Mesenchymal stem cell (in vitro differentiated cells and primary cell): ENCODE data around the gene GHR.

ENCODE experiments used
- DNase-seq: peaks from one replicate; pipeline ENCODE4 v3.0.0-alpha.2; 2013
- H2AFZ ChIP-seq: one replicate; pipeline ENCODE4 v1.6.1; 2013; ENCODE audit warnings: low read depth, mild to moderate bottlenecking, control low read depth, inconsistent platforms, low read length, moderate library complexity
- H2AK5ac ChIP-seq: 2 replicates; pipeline ENCODE4 v1.6.1; 2013; ENCODE audit warnings: low read length, moderate library complexity, mild to moderate bottlenecking, inconsistent platforms; ENCODE audit not compliant: severe bottlenecking
- H2BK120ac ChIP-seq: one replicate; pipeline ENCODE4 v1.6.1; 2013; ENCODE audit warnings: low read depth, mild to moderate bottlenecking, inconsistent platforms, low read length, moderate library complexity
- H2BK12ac ChIP-seq, 2 experiments: one replicate each; pipeline ENCODE4 v1.6.1; 2013; ENCODE audit warnings: inconsistent platforms in 2 of 2, low read length in 2 of 2, mild to moderate bottlenecking in 2 of 2, moderate library complexity in 2 of 2, control low read depth in 1 of 2
- H2BK15ac ChIP-seq: one replicate; pipeline ENCODE4 v1.6.1; 2013; ENCODE audit warnings: mild to moderate bottlenecking, low read depth, inconsistent platforms; ENCODE audit not compliant: poor library complexity, severe bottlenecking
- H2BK5ac ChIP-seq: 2 replicates; pipeline ENCODE4 v1.6.1; 2013; ENCODE audit warnings: low read depth, mild to moderate bottlenecking, low read length, control low read depth, inconsistent platforms; ENCODE audit not compliant: poor library complexity, severe bottlenecking
- H3K14ac ChIP-seq, 2 experiments: one replicate each; pipeline ENCODE4 v1.6.1; 2013; ENCODE audit warnings: inconsistent platforms in 2 of 2, low read length in 2 of 2, control low read depth in 1 of 2, mild to moderate bottlenecking in 1 of 2, moderate library complexity in 1 of 2
- H3K18ac ChIP-seq, 2 experiments: one replicate each; pipeline ENCODE4 v1.6.1; 2013; ENCODE audit warnings: inconsistent platforms in 2 of 2, low read length in 2 of 2, control low read depth in 1 of 2, low read depth in 1 of 2, mild to moderate bottlenecking in 1 of 2
- H3K23ac ChIP-seq, 2 experiments: one replicate each; pipeline ENCODE4 v1.6.1; 2013; ENCODE audit warnings: inconsistent platforms in 2 of 2, low read length in 2 of 2, mild to moderate bottlenecking in 2 of 2, moderate library complexity in 2 of 2, control low read depth in 1 of 2
- H3K27ac ChIP-seq: 2 replicates; pipeline ENCODE4 v1.5.1; 2013; ENCODE audit warnings: mild to moderate bottlenecking, moderate library complexity, low read length, control low read depth, inconsistent platforms; ENCODE audit not compliant: poor library complexity, severe bottlenecking
- H3K27me3 ChIP-seq, 2 experiments: 2 replicates each; pipeline versions ENCODE4 v1.6.1 to v1.7.0; 2013; ENCODE audit warnings: low read length in 2 of 2, mild to moderate bottlenecking in 2 of 2, moderate library complexity in 2 of 2, control low read depth in 1 of 2, inconsistent platforms in 1 of 2; ENCODE audit not compliant: control insufficient read depth in 1 of 2, insufficient read depth in 1 of 2
- H3K36me3 ChIP-seq, 2 experiments: 2 replicates each; pipeline versions ENCODE4 v1.6.1 to v1.7.0; 2013; ENCODE audit warnings: low read length in 2 of 2, control low read depth in 1 of 2, inconsistent platforms in 1 of 2, low read depth in 1 of 2, mild to moderate bottlenecking in 1 of 2; ENCODE audit not compliant: insufficient read depth in 2 of 2, control insufficient read depth in 1 of 2
- H3K4ac ChIP-seq, 2 experiments: one replicate each; pipeline ENCODE4 v1.6.1; 2013; ENCODE audit warnings: inconsistent platforms in 2 of 2, low read length in 2 of 2, mild to moderate bottlenecking in 2 of 2, moderate library complexity in 2 of 2, control low read depth in 1 of 2, low read depth in 1 of 2
- H3K4me1 ChIP-seq: 2 replicates; pipeline ENCODE4 v1.6.1; 2013; ENCODE audit warnings: low read depth, low read length, control low read depth; ENCODE audit not compliant: control insufficient read depth, insufficient read depth
- H3K4me2 ChIP-seq: 2 replicates; pipeline ENCODE4 v1.6.1; 2013; ENCODE audit warnings: low read length, mild to moderate bottlenecking, inconsistent platforms; ENCODE audit not compliant: poor library complexity, severe bottlenecking
- H3K4me3 ChIP-seq, 2 experiments: 2 replicates each; pipeline versions ENCODE4 v1.5.1 to v1.7.0; 2013; ENCODE audit warnings: low read length in 2 of 2, mild to moderate bottlenecking in 2 of 2, control low read depth in 1 of 2, low read depth in 1 of 2; ENCODE audit not compliant: insufficient read depth in 1 of 2
- H3K79me1 ChIP-seq: replicated peaks from 2 replicates; pipeline ENCODE4 v1.6.1; 2013; ENCODE audit warnings: mild to moderate bottlenecking, control low read depth, low read length, inconsistent platforms; ENCODE audit not compliant: poor library complexity, severe bottlenecking
- H3K9ac ChIP-seq: 2 replicates; pipeline ENCODE4 v1.7.0; 2013; ENCODE audit warnings: mild to moderate bottlenecking, low read length, moderate library complexity
- H3K9me3 ChIP-seq: 2 replicates; pipeline ENCODE4 v1.7.0; 2013; ENCODE audit warnings: mild to moderate bottlenecking, low read length; ENCODE audit not compliant: control insufficient read depth
- H4K8ac ChIP-seq: one replicate; pipeline ENCODE4 v1.6.1; 2013; ENCODE audit warnings: inconsistent platforms, mild to moderate bottlenecking, low read length, moderate library complexity
- H4K91ac ChIP-seq: one replicate; pipeline ENCODE4 v1.6.1; 2013; ENCODE audit warnings: mild to moderate bottlenecking, low read length, inconsistent platforms
- WGBS: methylation state at CpG from one replicate; pipeline ENCODE4 v1.1.7; 2013; ENCODE audit warnings: mixed read lengths; 5-methylcytosine and 5-hydroxymethylcytosine counted together

Gene GHR

GRCh38 chr5:42760426-42760825 is 337.2 kb downstream of the GHR start:
- H3K36me3 ChIP-seq = no peaks in the 10 kb centered on the region
- H3K23ac ChIP-seq = no peak overlapping the region
- no peaks in the 10 kb centered on the region for H3K27me3 ChIP-seq
- no peak overlapping the region for H3K27ac ChIP-seq
- no peaks in the 10 kb centered on the region for H3K9me3 ChIP-seq
- no peak overlapping the region for H2AFZ ChIP-seq
- no peak overlapping the region for H3K4ac ChIP-seq
- H4K8ac ChIP-seq = no peak overlapping the region
- no peak overlapping the region for H3K18ac ChIP-seq
- H3K4me2 ChIP-seq = no peak overlapping the region
- H4K91ac ChIP-seq = no peak overlapping the region
- no peak overlapping the region for H3K9ac ChIP-seq
- WGBS = 100% methylated on average over 3 of the region's 4 CpGs
- no peak overlapping the region for H3K14ac ChIP-seq
- no peak overlapping the region for H3K4me3 ChIP-seq
- no peak overlapping the region for H2BK12ac ChIP-seq
- H3K4me1 ChIP-seq = no peaks in the 10 kb centered on the region
- no peak overlapping the region for H2AK5ac ChIP-seq
- H2BK120ac ChIP-seq = no peak overlapping the region
- no peak for DNase-seq
- H3K79me1 ChIP-seq = no peaks in the 10 kb centered on the region
- H2BK15ac ChIP-seq = no peak overlapping the region
- H2BK5ac ChIP-seq = no peak overlapping the region

- Histone ChIP-seq H3K18ac (no peak overlapping the region), H3K27ac (no peak overlapping the region), H2BK5ac (no peak overlapping the region), H3K4me1 (no peaks in the 10 kb centered on the region), H2AFZ (no peak overlapping the region), H3K36me3 (no peaks in the 10 kb centered on the region), H3K9me3 (no peaks in the 10 kb centered on the region), H3K9ac (no peak overlapping the region), H3K4ac (no peak overlapping the region), H3K4me2 (no peak overlapping the region), H3K79me1 (no peaks in the 10 kb centered on the region), H3K23ac (no peak overlapping the region), H4K91ac (no peak overlapping the region), H2BK15ac (no peak overlapping the region), H2BK12ac (no peak overlapping the region), H4K8ac (no peak overlapping the region), H2AK5ac (no peak overlapping the region), H3K14ac (no peak overlapping the region), H3K4me3 (no peak overlapping the region), H3K27me3 (no peaks in the 10 kb centered on the region), H2BK120ac (no peak overlapping the region)
- no CpG with 5 or more reads among the region's 1 CpG for WGBS
- no peak for DNase-seq
Observed at GRCh38 chr5:42761791-42762190, 338.6 kb downstream of the GHR start.

GRCh38 chr5:42767491-42768105 is 344.4 kb downstream of the GHR start:
- WGBS = 0% methylated on average over 1 of the region's 3 CpGs
- Histone ChIP-seq H3K9me3 (peaks cover 6% of the 10 kb centered on the region), H2BK120ac (no peak overlapping the region), H3K4ac (no peak overlapping the region), H4K91ac (no peak overlapping the region), H2BK12ac (no peak overlapping the region), H3K4me3 (no peak overlapping the region), H2AK5ac (no peak overlapping the region), H2BK15ac (no peak overlapping the region), H3K27ac (no peak overlapping the region), H2AFZ (no peak overlapping the region), H3K23ac (no peak overlapping the region), H2BK5ac (no peak overlapping the region), H3K4me1 (no peaks in the 10 kb centered on the region), H3K36me3 (no peaks in the 10 kb centered on the region), H3K18ac (no peak overlapping the region), H3K14ac (no peak overlapping the region), H3K4me2 (no peak overlapping the region), H3K27me3 (no peaks in the 10 kb centered on the region), H4K8ac (no peak overlapping the region), H3K9ac (no peak overlapping the region), H3K79me1 (no peaks in the 10 kb centered on the region)
- peak; percentile 44 for DNase-seq

- Histone ChIP-seq H3K4ac (no peak overlapping the region), H3K4me2 (no peak overlapping the region), H2BK15ac (no peak overlapping the region), H3K18ac (no peak overlapping the region), H2BK120ac (no peak overlapping the region), H3K79me1 (no peaks in the 10 kb centered on the region), H4K91ac (no peak overlapping the region), H3K14ac (no peak overlapping the region), H3K9me3 (peaks cover 6% of the 10 kb centered on the region), H3K4me1 (no peaks in the 10 kb centered on the region), H2AFZ (no peak overlapping the region), H3K27me3 (no peaks in the 10 kb centered on the region), H3K9ac (no peak overlapping the region), H3K4me3 (no peak overlapping the region), H3K23ac (no peak overlapping the region), H2BK5ac (no peak overlapping the region), H3K27ac (no peak overlapping the region), H2AK5ac (no peak overlapping the region), H3K36me3 (no peaks in the 10 kb centered on the region), H4K8ac (no peak overlapping the region), H2BK12ac (no peak overlapping the region)
- DNase-seq = no peak
- 39% methylated on average over 1 of the region's 1 CpG for WGBS
Observed at GRCh38 chr5:42768106-42768504, 344.9 kb downstream of the GHR start.
